Thyroid gland (tissue), 4 donors: ENCODE results near the gene RPS21.

Experiments
- CTCF ChIP-seq, 6 experiments: fragments of 200-600 bp in 3 of 6; fragments of 450-650 bp in 3 of 6; sonication (generic) in 3 of 6; IDR thresholded peaks; one replicate each; pipeline ENCODE4 v1.5.1; 2016 to 2019; ENCODE audit warnings: antibody characterized with exemption in 6 of 6, mild to moderate bottlenecking in 2 of 6, inconsistent platforms in 1 of 6, moderate library complexity in 1 of 6
- POLR2A ChIP-seq, 2 donors: fragments of 450-650 bp; IDR thresholded peaks; one replicate each; pipeline ENCODE4 v1.6.1; 2017; ENCODE audit warnings: antibody characterized with exemption in 2 of 2, mild to moderate bottlenecking in 2 of 2, moderate library complexity in 1 of 2

GRCh38 chr20:62392077-62392418, 5.1 kb downstream of the RPS21 start:
- TF ChIP-seq CTCF (IDR thresholded peaks at IDR 0.05) (no peak), POLR2A (IDR thresholded peaks at IDR 0.05) (no peak)
